HepG2 (cell line): Measurements from ENCODE around the gene MAP1LC3A. TPM values are rescaled to one million over a fixed set of nuclear protein-coding genes. Genes with fewer than 3 reads are reported as not detected.
A peak's percentile ranks its signal among the peaks of the same experiment; 100 is the strongest.

ENCODE experiments used
- ATAC-seq: fragments of 200-7000 bp; cut with Tn5 transposase; 3 replicates; pipeline ENCODE4 v1.9.1; 2020; ENCODE audit warnings: mild to moderate bottlenecking, moderate library complexity
- BruUV-seq: library from RNA; stranded (reverse); fragments of 400-500 nt; replicated peaks from 2 replicates; lab custom pipeline; 2021; lab: Mats Ljungman, UMichigan
- CTCF ChIA-PET: fragments of 300-600 bp; formaldehyde crosslinking; extraction: SDS; loops from one replicate; lab custom pipeline; 2021; ENCODE audit warnings: low total read pairs, inconsistent platforms, low intra/inter-chr PET ratio; lab: Yijun Ruan, JAX
- POLR2A ChIA-PET: fragments of 350-600 bp; sonication (Branson Sonifier 250); formaldehyde crosslinking; loops from one replicate; lab custom pipeline; 2020; ENCODE audit warnings: antibody characterized with exemption, inconsistent platforms; lab: Yijun Ruan, JAX
- DNase-seq: peaks from one replicate; pipeline ENCODE4 v3.0.0-alpha.2; 2015; ENCODE audit warnings: low spot score
- FAIRE-seq: peaks from 3 replicates; lab custom pipeline; 2011; peaks lifted over from hg19 to GRCh38; lab: Jason Lieb, UNC
- H2AFZ ChIP-seq: one replicate; pipeline ENCODE4 v1.6.1; 2011; ENCODE audit warnings: low read length, inconsistent platforms
- H3K27ac ChIP-seq: fragments of 300-600 bp; 3 replicates; pipeline ENCODE4 v1.8.0; 2011; ENCODE audit warnings: mixed run types, mild to moderate bottlenecking, mixed read lengths, low read length, inconsistent platforms; ENCODE audit not compliant: insufficient read depth; ENCODE audit errors: extremely low read length
- H3K27me3 ChIP-seq, 2 experiments: fragments of 200-600 bp in 1 of 2; 2 replicates in 1 of 2; 3 replicates in 1 of 2; pipeline versions ENCODE4 v1.6.0 to v1.8.0; 2011; ENCODE audit warnings: low read length in 2 of 2, mild to moderate bottlenecking in 2 of 2, moderate library complexity in 2 of 2, inconsistent platforms in 1 of 2; ENCODE audit not compliant: insufficient read depth in 2 of 2, control insufficient read depth in 1 of 2
- H3K36me3 ChIP-seq, 2 experiments: fragments of 200-600 bp in 1 of 2; replicated peaks in 1 of 2; 2 replicates in 1 of 2; 3 replicates in 1 of 2; pipeline versions ENCODE4 v1.5.1 to v1.8.0; 2011; ENCODE audit warnings: low read length in 2 of 2, inconsistent platforms in 1 of 2; ENCODE audit not compliant: insufficient read depth in 2 of 2, control insufficient read depth in 1 of 2
- H3K4me1 ChIP-seq: 2 replicates; pipeline ENCODE4 v1.5.1; 2012; ENCODE audit warnings: low read length, inconsistent platforms; ENCODE audit not compliant: insufficient read depth
- H3K4me2 ChIP-seq: 2 replicates; pipeline ENCODE4 v1.6.0; 2011; ENCODE audit warnings: low read depth, low read length, inconsistent platforms
- H3K4me3 ChIP-seq, 3 experiments: fragments of 200-600 bp in 1 of 3; sonication (generic), shearing (Covaris generic) in 1 of 3; replicated peaks in 1 of 3; 2 replicates each; pipeline ENCODE4 v1.5.1; 2011 to 2016; ENCODE audit warnings: low read length in 3 of 3, inconsistent platforms in 2 of 3, low read depth in 2 of 3, mild to moderate bottlenecking in 2 of 3, control low read depth in 1 of 3, mixed read lengths in 1 of 3; ENCODE audit not compliant: insufficient read depth in 1 of 3
- H3K79me2 ChIP-seq: one replicate; pipeline ENCODE4 v1.6.1; 2011; ENCODE audit warnings: low read length, inconsistent platforms; ENCODE audit not compliant: insufficient read depth
- H3K9ac ChIP-seq: 2 replicates; pipeline ENCODE4 v1.6.0; 2011; ENCODE audit warnings: mild to moderate bottlenecking, low read depth, low read length, inconsistent platforms; ENCODE audit not compliant: insufficient read depth
- H3K9me3 ChIP-seq: 2 replicates; pipeline ENCODE4 v1.5.1; 2012; ENCODE audit warnings: mild to moderate bottlenecking, low read length
- H4K20me1 ChIP-seq: 2 replicates; pipeline ENCODE4 v1.6.0; 2011; ENCODE audit warnings: inconsistent platforms, mild to moderate bottlenecking, low read length, moderate library complexity; ENCODE audit not compliant: insufficient read depth
- ATF6 ChIP-seq: sonication (generic); formaldehyde crosslinking; conservative IDR thresholded peaks from 2 replicates; pipeline ENCODE4 v1.4.0; 2020; ENCODE audit warnings: missing genetic modification reagents
- CEBPB ChIP-seq: IDR thresholded peaks from 2 replicates; pipeline ENCODE4 v1.6.1; 2011; ENCODE audit warnings: low read depth, low read length, improper control_type of control experiment, borderline replicate concordance
- MAF1 ChIP-seq: sonication (generic); formaldehyde crosslinking; IDR thresholded peaks from 2 replicates; pipeline ENCODE4 v1.5.0; 2020; ENCODE audit warnings: missing genetic modification reagents, borderline replicate concordance
- POLR2AphosphoS2 ChIP-seq: IDR thresholded peaks from 2 replicates; pipeline ENCODE4 v1.6.1; 2011; ENCODE audit warnings: low read depth, low read length, improper control_type of control experiment
- POLR2G ChIP-seq: fragments of 200-400 bp; formaldehyde crosslinking; IDR thresholded peaks from 2 replicates; pipeline ENCODE4 v1.6.1; 2018; ENCODE audit warnings: mild to moderate bottlenecking, low read depth, low read length, moderate library complexity
- RARG ChIP-seq: sonication (generic); formaldehyde crosslinking; IDR thresholded peaks from 2 replicates; pipeline ENCODE4 v1.4.0; 2020; ENCODE audit warnings: low read depth, mild to moderate bottlenecking, missing genetic modification reagents
- SMARCE1 ChIP-seq: fragments of 450-650 bp; IDR thresholded peaks from 2 replicates; pipeline ENCODE4 v1.6.1; 2017; ENCODE audit warnings: borderline replicate concordance
- SRY ChIP-seq: sonication (generic); formaldehyde crosslinking; IDR thresholded peaks from 2 replicates; pipeline ENCODE4 v1.8.0; 2022; ENCODE audit warnings: mild to moderate bottlenecking, missing genetic modification reagents
- ZFP91 ChIP-seq: sonication (generic); formaldehyde crosslinking; IDR thresholded peaks from 2 replicates; pipeline ENCODE4 v1.9.0; 2022; ENCODE audit warnings: missing genetic modification reagents, mild to moderate bottlenecking, borderline replicate concordance
- ZNF724P ChIP-seq: sonication (generic); formaldehyde crosslinking; IDR thresholded peaks from 2 replicates; pipeline ENCODE4 v1.8.0; 2022; ENCODE audit warnings: missing genetic modification reagents, borderline replicate concordance
- ZNF776 ChIP-seq: sonication (generic); formaldehyde crosslinking; IDR thresholded peaks from 2 replicates; pipeline ENCODE4 v1.4.0; 2020; ENCODE audit warnings: mild to moderate bottlenecking, missing genetic modification reagents
- WGBS: methylation state at CpG from one replicate; pipeline ENCODE4 v1.1.6; 2017; ENCODE audit warnings: low lambda C conversion rate; 5-methylcytosine and 5-hydroxymethylcytosine counted together
- in situ Hi-C: cut with HindIII; loops from 2 replicates; pipeline ENCODE4 v1.10.0; 2017; ENCODE audit warnings: low pct_unique_long_range_greater_than_20kb; ENCODE audit not compliant: extremely low pct_ligation_motif_present
- intact Hi-C: fragments of 100-400 bp; cut with micrococcal nuclease; formaldehyde crosslinking; loops from one replicate; pipeline ENCODE4 v1.10.0; 2022; ENCODE audit not compliant: unreplicated experiment
- polyA plus RNA-seq, 8 experiments: library from polyadenylated mRNA; depleted of rRNA in 3 of 8; stranded (reverse) in 7 of 8; unstranded in 1 of 8; fragments of >200 nt; fragmentation: Illumina TruSeq in 4 of 8; extraction: Trizol in 4 of 8; gene quantifications; 2 replicates each; pipeline versions ENCODE4 v1.2.1 to v1.2.3, GENCODE V29; 2011 to 2016; ENCODE audit warnings: low read depth in 4 of 8, missing spikeins in 1 of 8, mixed read lengths in 1 of 8; ENCODE audit not compliant: insufficient read depth in 1 of 8
- total RNA-seq, 5 experiments: library from RNA; depleted of rRNA; stranded (reverse); fragments of >200 nt; fragmentation: Illumina TruSeq; extraction: Trizol; gene quantifications; 2 replicates each; pipeline ENCODE4 v1.2.3, GENCODE V29; 2016; ENCODE audit warnings: low read depth in 1 of 5
- TF ChIP-seq, protein P1 (sequence below): sonication (generic); IDR thresholded peaks from 2 replicates; pipeline ENCODE4 v1.6.1; 2016; ENCODE audit warnings: low read depth, borderline replicate concordance
- TF ChIP-seq, protein P2 (sequence below): sonication (generic); formaldehyde crosslinking; IDR thresholded peaks from 2 replicates; pipeline ENCODE4 v1.5.1; 2020; ENCODE audit warnings: missing genetic modification reagents, mild to moderate bottlenecking, borderline replicate concordance

Gene MAP1LC3A
- total and polyA plus RNA-seq, 2 of the 13 experiments (the other 11 are each of a cell fraction or from before 2014, with no cell fraction given), result not detected

- intact Hi-C loops, result no loop called here
- H3K9ac ChIP-seq, result no peak overlapping the region
- no peak overlapping the region for H3K27ac ChIP-seq
- H3K79me2 ChIP-seq, result no peaks in the 10 kb centered on the region
- 0 out of 2 replicates have a peak, but pooled peaks cover 4% of the 10 kb centered on the region for H4K20me1 ChIP-seq
- H3K4me1 ChIP-seq, result peaks cover 19% of the 10 kb centered on the region
- H3K4me2 ChIP-seq, result no peak overlapping the region
- in situ Hi-C loops, result no loop called here
- no peaks in the 10 kb centered on the region for H3K9me3 ChIP-seq
- ChIA-PET POLR2A (no interaction called here), CTCF (no interaction called here)
- no peak overlapping the region for H3K4me3 ChIP-seq
- FAIRE-seq (no peak), DNase-seq (no peak), ATAC-seq (no peak)
- no TSS peak for BruUV-seq
- no peaks in the 10 kb centered on the region for H3K27me3 ChIP-seq
- TF ChIP-seq ZNF776 (CRISPR knock-in tag) (no peak), ZNF724P (no peak), MAF1 (CRISPR knock-in tag) (no peak), POLR2AphosphoS2 (peak; percentile 30; the same call in 1 of the 2 replicates), SMARCE1 (no peak)
- TF ChIP-seq, protein P1, sequence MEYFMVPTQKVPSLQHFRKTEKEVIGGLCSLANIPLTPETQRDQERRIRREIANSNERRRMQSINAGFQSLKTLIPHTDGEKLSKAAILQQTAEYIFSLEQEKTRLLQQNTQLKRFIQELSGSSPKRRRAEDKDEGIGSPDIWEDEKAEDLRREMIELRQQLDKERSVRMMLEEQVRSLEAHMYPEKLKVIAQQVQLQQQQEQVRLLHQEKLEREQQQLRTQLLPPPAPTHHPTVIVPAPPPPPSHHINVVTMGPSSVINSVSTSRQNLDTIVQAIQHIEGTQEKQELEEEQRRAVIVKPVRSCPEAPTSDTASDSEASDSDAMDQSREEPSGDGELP, result no peak
- WGBS, result 94% methylated on average over 16 of the region's 16 CpGs
- peaks cover 26 to 50% of the 10 kb centered on the region in 2 experiments for H3K36me3 ChIP-seq
- H2AFZ ChIP-seq, result no peak overlapping the region
Measured at GRCh38 chr20:34541917-34542316, 16.6 kb upstream of the MAP1LC3A start.

GRCh38 chr20:34542439-34542838 lies 16.1 kb upstream of the MAP1LC3A start:
- no peak overlapping the region for H3K9ac ChIP-seq
- intact Hi-C loops (no loop called here), in situ Hi-C loops (no loop called here)
- 0 out of 2 replicates have a peak, but pooled peaks have one; percentile 40 for TF ChIP-seq ZFP91
- TF ChIP-seq ATF6 (CRISPR knock-in tag), result no peak
- TF ChIP-seq POLR2G, result peak; percentile 59
- no peak for TF ChIP-seq RARG (CRISPR knock-in tag)
- TF ChIP-seq CEBPB, result peak; percentile 70
- TF ChIP-seq, protein P2, sequence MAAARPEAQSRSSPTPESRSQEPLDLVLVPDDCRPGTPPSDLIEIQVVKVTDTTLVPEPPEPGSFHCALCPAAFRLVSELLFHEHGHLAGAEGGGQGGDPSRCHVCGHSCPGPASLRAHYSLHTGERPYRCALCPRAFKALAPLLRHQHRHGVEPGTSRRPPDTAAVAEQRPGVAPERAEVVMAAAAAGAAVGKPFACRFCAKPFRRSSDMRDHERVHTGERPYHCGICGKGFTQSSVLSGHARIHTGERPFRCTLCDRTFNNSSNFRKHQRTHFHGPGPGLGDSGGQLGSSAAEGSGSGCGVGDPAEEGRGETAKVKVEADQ (CRISPR knock-in tag), result no peak
- TF ChIP-seq SRY (CRISPR knock-in tag), result 0 out of 2 replicates have a peak, but pooled peaks have one; percentile 39
- H2AFZ ChIP-seq, result no peak overlapping the region
- no peaks in the 10 kb centered on the region for H3K27me3 ChIP-seq
- H3K9me3 ChIP-seq, result no peaks in the 10 kb centered on the region
- no peak overlapping the region for H3K27ac ChIP-seq
- H3K4me3 ChIP-seq, result no peak overlapping the region
- peaks cover 19% of the 10 kb centered on the region for H3K4me1 ChIP-seq
- H3K4me2 ChIP-seq, result no peak overlapping the region
- peaks cover 22 to 45% of the 10 kb centered on the region in 2 experiments for H3K36me3 ChIP-seq
- FAIRE-seq (no peak), DNase-seq (no peak), ATAC-seq (no peak)
- H3K79me2 ChIP-seq, result no peaks in the 10 kb centered on the region
- no TSS peak for BruUV-seq
- H4K20me1 ChIP-seq, result 0 out of 2 replicates have a peak, but pooled peaks cover 4% of the 10 kb centered on the region
- ChIA-PET CTCF (no interaction called here), POLR2A (interaction anchor here (0.6 kb wide), 1 partner anchor 51 kb away, joined by 3 read pairs; no protein-coding TSS in a partner anchor)
- WGBS, result 97% methylated on average over 6 of the region's 6 CpGs
